Loucy (cell line): Measurements from ENCODE around the gene ATG2A.

ENCODE experiments used
- EZH2phosphoT487 ChIP-seq: fragments of 200-600 bp; IDR thresholded peaks from 2 replicates; pipeline ENCODE4 v1.6.1; 2018; ENCODE audit warnings: antibody characterized with exemption, mild to moderate bottlenecking, moderate library complexity, borderline replicate concordance
- TF ChIP-seq, protein P1 (sequence below): fragments of 200-600 bp; sonication (generic); conservative IDR thresholded peaks from 2 replicates; pipeline ENCODE4 v1.5.1; 2014; ENCODE audit warnings: mild to moderate bottlenecking, antibody characterized with exemption, low read length

DNA sequence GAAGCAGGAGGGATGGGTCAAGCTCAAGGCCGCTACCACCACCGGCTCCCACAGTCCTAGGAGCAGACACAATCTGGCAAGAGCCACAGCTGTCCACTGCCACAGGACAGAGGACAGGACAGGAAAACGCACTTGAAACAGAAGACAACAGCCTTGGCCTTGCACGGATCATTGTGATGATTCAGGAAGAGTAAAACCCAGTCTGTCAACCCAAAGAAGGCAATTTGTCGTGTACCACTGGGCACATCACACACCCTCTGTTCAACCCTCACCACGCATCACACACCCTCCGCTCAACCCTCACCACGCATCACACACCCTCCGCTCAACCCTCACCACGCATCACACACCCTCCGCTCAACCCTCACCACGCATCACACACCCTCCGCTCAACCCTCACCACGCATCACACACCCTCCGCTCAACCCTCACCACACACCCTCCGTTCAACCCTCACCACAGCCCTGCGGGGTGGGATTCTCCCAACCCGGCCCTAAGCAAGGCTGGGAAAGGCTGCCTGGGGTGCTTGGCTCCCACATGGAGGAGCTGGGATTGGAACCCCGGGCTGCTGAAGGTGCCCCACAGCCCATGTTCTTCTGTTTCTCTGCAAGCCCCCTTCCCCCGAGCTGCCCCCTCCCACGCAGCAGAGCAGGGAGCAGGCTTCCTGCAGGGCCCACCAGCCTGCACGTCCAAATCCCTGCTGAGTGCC, 61.3 kb downstream of the ATG2A start:
- TF ChIP-seq, protein P1, sequence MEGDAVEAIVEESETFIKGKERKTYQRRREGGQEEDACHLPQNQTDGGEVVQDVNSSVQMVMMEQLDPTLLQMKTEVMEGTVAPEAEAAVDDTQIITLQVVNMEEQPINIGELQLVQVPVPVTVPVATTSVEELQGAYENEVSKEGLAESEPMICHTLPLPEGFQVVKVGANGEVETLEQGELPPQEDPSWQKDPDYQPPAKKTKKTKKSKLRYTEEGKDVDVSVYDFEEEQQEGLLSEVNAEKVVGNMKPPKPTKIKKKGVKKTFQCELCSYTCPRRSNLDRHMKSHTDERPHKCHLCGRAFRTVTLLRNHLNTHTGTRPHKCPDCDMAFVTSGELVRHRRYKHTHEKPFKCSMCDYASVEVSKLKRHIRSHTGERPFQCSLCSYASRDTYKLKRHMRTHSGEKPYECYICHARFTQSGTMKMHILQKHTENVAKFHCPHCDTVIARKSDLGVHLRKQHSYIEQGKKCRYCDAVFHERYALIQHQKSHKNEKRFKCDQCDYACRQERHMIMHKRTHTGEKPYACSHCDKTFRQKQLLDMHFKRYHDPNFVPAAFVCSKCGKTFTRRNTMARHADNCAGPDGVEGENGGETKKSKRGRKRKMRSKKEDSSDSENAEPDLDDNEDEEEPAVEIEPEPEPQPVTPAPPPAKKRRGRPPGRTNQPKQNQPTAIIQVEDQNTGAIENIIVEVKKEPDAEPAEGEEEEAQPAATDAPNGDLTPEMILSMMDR, result no peak
- TF ChIP-seq EZH2phosphoT487, result no peak
